Measurements from ENCODE around the gene TSPAN8.
"Not testable (repeated sequence)": the region's sequence is repeated elsewhere in the genome, so short reads cannot be mapped to it uniquely, and the experiment has no call there.

Gene TSPAN8

GRCh38 chr12:71166280-71166679, 8.5 kb upstream of the TSPAN8 start:
- Histone ChIP-seq H3K4me3 (ENCODE audit: low read depth, low read length) (no peak overlapping the region), H2AFZ (no peak overlapping the region), H3K4me2 (ENCODE audit: low read length) (no peak overlapping the region), H3K27ac (no peak overlapping the region), H3K4me1 (no peaks in the 10 kb centered on the region), H3K27me3 (ENCODE audit: control insufficient read depth, insufficient read depth, low read length) (no peaks in the 10 kb centered on the region), H3K79me2 (no peaks in the 10 kb centered on the region), H3K9ac (no peak overlapping the region), H3K9me3 (ENCODE audit: control insufficient read depth, low read length) (no peaks in the 10 kb centered on the region), H3K36me3 (ENCODE audit: control insufficient read depth, insufficient read depth, low read length) (no peaks in the 10 kb centered on the region)
- no peak for TF ChIP-seq CTCF (IDR thresholded peaks at IDR 0.05)

DNA sequence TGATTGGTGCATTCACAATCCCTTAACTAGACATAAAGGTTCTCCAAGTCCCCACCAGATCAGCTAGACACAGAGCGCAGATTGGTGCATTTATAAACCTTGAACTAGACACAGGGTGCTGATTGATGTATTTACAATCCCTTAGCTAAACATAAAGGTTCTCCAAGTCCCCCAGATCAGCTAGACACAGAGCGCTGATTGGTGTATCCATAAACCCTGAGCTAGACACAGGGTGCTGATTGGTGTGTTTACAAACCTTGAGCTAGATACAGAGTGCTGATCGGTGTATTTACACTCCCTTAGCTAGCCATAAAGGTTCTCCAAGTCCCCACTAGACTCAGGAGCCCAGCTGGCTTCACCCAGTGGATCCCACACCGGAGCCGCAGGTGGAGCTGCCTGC, 8.0 kb upstream of the TSPAN8 start:
- H3K4me1 ChIP-seq; H2AFZ ChIP-seq; H3K36me3 ChIP-seq (ENCODE audit: control insufficient read depth, insufficient read depth, low read length); H3K9ac ChIP-seq; H3K4me2 ChIP-seq (ENCODE audit: low read length); H3K4me3 ChIP-seq (ENCODE audit: low read depth, low read length); H3K9me3 ChIP-seq (ENCODE audit: control insufficient read depth, low read length); H3K27me3 ChIP-seq (ENCODE audit: control insufficient read depth, insufficient read depth, low read length); H3K27ac ChIP-seq; H3K79me2 ChIP-seq: not testable (repeated sequence)

- no peaks in the 10 kb centered on the region for H3K9me3 ChIP-seq (ENCODE audit: control insufficient read depth, low read length)
- no peaks in the 10 kb centered on the region for H3K4me1 ChIP-seq
- H2AFZ ChIP-seq, result no peak overlapping the region
- H3K9ac ChIP-seq, result no peak overlapping the region
- H3K27me3 ChIP-seq (ENCODE audit: control insufficient read depth, insufficient read depth, low read length), result no peaks in the 10 kb centered on the region
- no peak overlapping the region for H3K27ac ChIP-seq
- H3K79me2 ChIP-seq, result no peaks in the 10 kb centered on the region
- no peak overlapping the region for H3K4me3 ChIP-seq (ENCODE audit: low read depth, low read length)
- no peaks in the 10 kb centered on the region for H3K36me3 ChIP-seq (ENCODE audit: control insufficient read depth, insufficient read depth, low read length)
- no peak overlapping the region for H3K4me2 ChIP-seq (ENCODE audit: low read length)
- TF ChIP-seq CTCF (IDR thresholded peaks at IDR 0.05), result no peak
Measured at GRCh38 chr12:71164568-71165197, 6.9 kb upstream of the TSPAN8 start.

GRCh38 chr12:71164166-71164565, 6.4 kb upstream of the TSPAN8 start:
- Histone ChIP-seq H3K27ac (no peak overlapping the region), H3K4me3 (ENCODE audit: low read depth, low read length) (no peak overlapping the region), H3K9ac (no peak overlapping the region)

More at GRCh38 chr12:71164166-71164565, 6.4 kb upstream of the TSPAN8 start:
- no peaks in the 10 kb centered on the region for H3K4me1 ChIP-seq
- no peak for TF ChIP-seq CTCF (IDR thresholded peaks at IDR 0.05)
- no peaks in the 10 kb centered on the region for H3K79me2 ChIP-seq
- H2AFZ ChIP-seq, result no peak overlapping the region
- H3K4me2 ChIP-seq (ENCODE audit: low read length), result no peak overlapping the region
- no peaks in the 10 kb centered on the region for H3K36me3 ChIP-seq (ENCODE audit: control insufficient read depth, insufficient read depth, low read length)
- no peaks in the 10 kb centered on the region for H3K9me3 ChIP-seq (ENCODE audit: control insufficient read depth, low read length)
- no peaks in the 10 kb centered on the region for H3K27me3 ChIP-seq (ENCODE audit: control insufficient read depth, insufficient read depth, low read length)
